ENCODE data around the gene PF4V1. TPM values are rescaled to one million over a fixed set of nuclear protein-coding genes. Genes with fewer than 3 reads are reported as not detected.

PF4V1 gene
- total RNA-seq, 1 donor from 2014 or later = not detected

- H3K9me3 ChIP-seq = peaks cover 3% of the 10 kb centered on the region
- ATAC-seq (no peak), DNase-seq (no peak)
- H3K36me3 ChIP-seq = no peaks in the 10 kb centered on the region
- no peak for TF ChIP-seq CTCF (IDR thresholded peaks at IDR 0.05)
- no peaks in the 10 kb centered on the region for H3K27me3 ChIP-seq (ENCODE audit: low read depth)
- H3K4me1 ChIP-seq = no peaks in the 10 kb centered on the region
- H3K4me3 ChIP-seq = no peak overlapping the region
- intact Hi-C loops (cut with DNase I) = no loop called here
- no peak overlapping the region for H3K27ac ChIP-seq
Measured at GRCh38 chr4:73828956-73829355, 24.1 kb upstream of the PF4V1 start.

- ATAC-seq (no peak), DNase-seq (no peak)
- Histone ChIP-seq H3K27me3 (ENCODE audit: low read depth) (no peaks in the 10 kb centered on the region), H3K9me3 (peaks cover 3% of the 10 kb centered on the region), H3K36me3 (no peaks in the 10 kb centered on the region), H3K27ac (no peak overlapping the region), H3K4me3 (no peak overlapping the region), H3K4me1 (no peaks in the 10 kb centered on the region)
- TF ChIP-seq CTCF (IDR thresholded peaks at IDR 0.05) = no peak
- intact Hi-C loops (cut with DNase I) = no loop called here
Measured at GRCh38 chr4:73831569-73831968, 21.5 kb upstream of the PF4V1 start.

DNA sequence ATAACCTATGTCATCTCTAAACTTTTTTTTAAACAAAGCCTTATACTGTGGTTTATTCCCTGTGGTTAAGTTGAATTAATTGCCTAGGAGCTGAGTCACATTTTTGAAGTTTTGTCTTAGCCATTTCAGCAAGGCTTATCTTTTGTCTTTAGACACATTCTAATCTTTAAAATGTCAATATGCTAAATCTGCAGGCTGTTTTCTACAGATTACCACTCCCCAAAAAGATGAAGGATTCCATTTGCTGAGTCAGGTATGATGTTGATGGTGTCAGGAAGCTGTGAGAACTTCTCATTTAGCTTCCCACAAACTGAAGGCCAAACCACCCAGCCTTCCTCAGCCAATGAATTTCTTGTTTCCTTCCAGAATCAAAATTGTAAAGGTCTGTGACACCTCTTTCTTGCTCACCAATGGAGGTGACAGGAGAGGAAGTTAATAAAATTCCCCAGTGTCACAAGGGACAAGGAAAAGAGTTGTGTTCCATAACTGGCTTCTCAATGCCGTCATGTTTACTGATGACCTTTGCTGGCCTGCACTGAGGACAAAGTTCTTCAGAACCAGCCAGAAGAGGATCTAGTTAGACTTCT lies 20.4 kb upstream of the PF4V1 start:
- peaks cover under 1% of the 10 kb centered on the region for H3K9me3 ChIP-seq
- no peak for TF ChIP-seq CTCF (IDR thresholded peaks at IDR 0.05)
- H3K4me3 ChIP-seq = no peak overlapping the region
- no peak overlapping the region for H3K27ac ChIP-seq
- ATAC-seq (no peak), DNase-seq (no peak)
- H3K4me1 ChIP-seq = no peaks in the 10 kb centered on the region
- no peaks in the 10 kb centered on the region for H3K27me3 ChIP-seq (ENCODE audit: low read depth)
- H3K36me3 ChIP-seq = no peaks in the 10 kb centered on the region
- intact Hi-C loops (cut with DNase I) = no loop called here

DNA sequence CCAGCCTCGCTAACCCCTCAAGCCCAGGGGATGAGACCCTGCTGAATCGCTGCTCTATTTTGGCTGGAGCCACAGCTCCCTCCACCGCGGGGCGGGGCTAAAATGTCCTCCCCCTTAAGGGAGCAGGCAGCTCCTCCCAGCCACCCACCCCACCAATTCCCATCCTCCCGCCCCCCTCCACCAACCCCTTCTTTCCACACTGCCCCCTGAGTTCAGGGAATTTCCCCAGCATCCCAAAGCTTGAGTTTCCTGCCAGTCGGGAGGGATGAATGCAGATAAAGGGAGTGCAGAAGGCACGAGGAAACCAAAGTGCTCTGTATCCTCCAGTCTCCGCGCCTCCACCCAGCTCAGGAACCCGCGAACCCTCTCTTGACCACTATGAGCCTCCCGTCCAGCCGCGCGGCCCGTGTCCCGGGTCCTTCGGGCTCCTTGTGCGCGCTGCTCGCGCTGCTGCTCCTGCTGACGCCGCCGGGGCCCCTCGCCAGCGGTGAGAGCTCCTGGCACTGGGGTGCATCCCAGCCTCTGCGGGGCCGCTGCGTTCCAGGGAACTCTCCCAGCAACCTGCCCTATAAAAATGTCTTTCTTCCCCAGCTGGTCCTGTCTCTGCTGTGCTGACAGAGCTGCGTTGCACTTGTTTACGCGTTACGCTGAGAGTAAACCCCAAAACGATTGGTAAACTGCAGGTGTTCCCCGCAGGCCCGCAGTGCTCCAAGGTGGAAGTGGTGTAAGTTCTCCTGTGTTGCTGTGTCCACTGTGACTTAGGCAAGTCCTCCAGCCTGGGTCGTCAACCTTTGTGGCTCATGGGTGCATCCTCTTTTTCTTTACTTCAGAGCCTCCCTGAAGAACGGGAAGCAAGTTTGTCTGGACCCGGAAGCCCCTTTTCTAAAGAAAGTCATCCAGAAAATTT lies 16.5 kb upstream of the PF4V1 start, which contains the start of gene CXCL6:
TSS of gene CXCL6 (plus strand) at position 306 of the 907 bp plus-strand sequence. CDS start at position 379, 73 bp downstream.
- DNase-seq = peak; percentile 56
- intact Hi-C loops (cut with DNase I) = no loop called here
- Histone ChIP-seq H3K4me3 (peak within 1 kb of the TSS; percentile 46), H3K27me3 (ENCODE audit: low read depth) (no peaks in the 10 kb centered on the region), H3K27ac (no peak within 1 kb of the TSS), H3K4me1 (no peaks in the 10 kb centered on the region), H3K36me3 (no peaks in the 10 kb centered on the region), H3K9me3 (no peaks in the 10 kb centered on the region)
- ATAC-seq = peak; percentile 65 to 68
- TF ChIP-seq CTCF (IDR thresholded peaks at IDR 0.05) = no peak

DNA sequence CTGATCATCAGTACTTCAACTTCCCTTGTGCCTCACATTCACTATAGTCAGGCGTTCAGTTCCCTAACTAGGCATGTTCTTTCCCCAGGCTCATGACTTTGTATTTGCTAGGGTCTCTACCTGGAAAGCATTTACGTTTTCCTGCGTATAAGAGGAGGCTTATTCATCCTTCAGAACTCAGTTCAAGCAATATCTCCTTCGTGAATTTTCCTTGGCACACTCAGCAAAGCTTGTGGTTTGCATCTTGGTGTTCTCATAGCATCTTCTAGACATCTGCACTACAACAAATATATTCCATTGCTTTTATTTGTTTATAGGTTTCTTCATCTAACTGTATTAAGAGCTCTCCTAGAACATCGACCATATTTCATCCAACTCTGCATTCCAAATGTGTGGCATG lies 14.0 kb upstream of the PF4V1 start:
- H3K27me3 ChIP-seq (ENCODE audit: low read depth) = no peaks in the 10 kb centered on the region
- H3K36me3 ChIP-seq = no peaks in the 10 kb centered on the region
- no peaks in the 10 kb centered on the region for H3K9me3 ChIP-seq
- H3K4me1 ChIP-seq = no peaks in the 10 kb centered on the region
- DNase-seq (no peak), ATAC-seq (no peak)
- intact Hi-C loops (cut with DNase I) = no loop called here
- no peak for TF ChIP-seq CTCF (IDR thresholded peaks at IDR 0.05)
- H3K4me3 ChIP-seq = no peak overlapping the region
- no peak overlapping the region for H3K27ac ChIP-seq
